Measurements from ENCODE around the gene KIF18A. TPM values are rescaled to one million over a fixed set of nuclear protein-coding genes. Genes with fewer than 3 reads are reported as not detected.

KIF18A gene
- total RNA-seq, 1 donor from 2014 or later: 21.8 TPM

- peaks cover 4% of the 10 kb centered on the region for H3K9me3 Mint-ChIP-seq
- H3K4me3 Mint-ChIP-seq: no peak overlapping the region
- H3K36me3 Mint-ChIP-seq: no peaks in the 10 kb centered on the region
- H3K27me3 Mint-ChIP-seq: no peaks in the 10 kb centered on the region
- H3K4me1 Mint-ChIP-seq (ENCODE audit: unreplicated experiment): no peaks in the 10 kb centered on the region
- DNase-seq (ENCODE audit: extremely low spot score, unreplicated experiment): no peak
- peak overlapping the region; percentile 77 for H3K27ac Mint-ChIP-seq
- no peak for TF ChIP-seq CTCF (conservative IDR thresholded peaks at IDR 0.05)
These were observed 130.4 kb downstream of the KIF18A start for GRCh38 chr11:27977527-27977926.

- Mint-ChIP-seq H3K27me3 (no peaks in the 10 kb centered on the region), H3K27ac (peak overlapping the region; percentile 77), H3K4me3 (no peak overlapping the region), H3K9me3 (peaks cover 4% of the 10 kb centered on the region), H3K36me3 (no peaks in the 10 kb centered on the region), H3K4me1 (ENCODE audit: unreplicated experiment) (no peaks in the 10 kb centered on the region)
- TF ChIP-seq CTCF (conservative IDR thresholded peaks at IDR 0.05): no peak
- DNase-seq (ENCODE audit: extremely low spot score, unreplicated experiment): no peak
These were observed 130.9 kb downstream of the KIF18A start for GRCh38 chr11:27977031-27977430.

GRCh38 chr11:27976262-27976661 is 131.7 kb downstream of the KIF18A start:
- no peaks in the 10 kb centered on the region for H3K36me3 Mint-ChIP-seq

GRCh38 chr11:27973851-27974536 is 134.0 kb downstream of the KIF18A start:
- H3K4me3 Mint-ChIP-seq: no peak overlapping the region
- DNase-seq (ENCODE audit: extremely low spot score, unreplicated experiment): no peak
- no peaks in the 10 kb centered on the region for H3K4me1 Mint-ChIP-seq (ENCODE audit: unreplicated experiment)
- H3K9me3 Mint-ChIP-seq: peaks cover 4% of the 10 kb centered on the region
- no peak for TF ChIP-seq CTCF (conservative IDR thresholded peaks at IDR 0.05)
- no peaks in the 10 kb centered on the region for H3K27me3 Mint-ChIP-seq
- no peaks in the 10 kb centered on the region for H3K36me3 Mint-ChIP-seq
- no peak overlapping the region for H3K27ac Mint-ChIP-seq

More at GRCh38 chr11:27976262-27976661, 131.7 kb downstream of the KIF18A start:
- no peaks in the 10 kb centered on the region for H3K27me3 Mint-ChIP-seq
- H3K27ac Mint-ChIP-seq: no peak overlapping the region
- no peak for TF ChIP-seq CTCF (conservative IDR thresholded peaks at IDR 0.05)
- H3K9me3 Mint-ChIP-seq: peaks cover 4% of the 10 kb centered on the region
- no peak for DNase-seq (ENCODE audit: extremely low spot score, unreplicated experiment)
- no peak overlapping the region for H3K4me3 Mint-ChIP-seq
- no peaks in the 10 kb centered on the region for H3K4me1 Mint-ChIP-seq (ENCODE audit: unreplicated experiment)

- H3K4me3 Mint-ChIP-seq: no peak overlapping the region
- no peaks in the 10 kb centered on the region for H3K36me3 Mint-ChIP-seq
- peaks cover 4% of the 10 kb centered on the region for H3K9me3 Mint-ChIP-seq
- TF ChIP-seq CTCF (conservative IDR thresholded peaks at IDR 0.05): no peak
- no peaks in the 10 kb centered on the region for H3K27me3 Mint-ChIP-seq
- H3K4me1 Mint-ChIP-seq (ENCODE audit: unreplicated experiment): no peaks in the 10 kb centered on the region
- no peak overlapping the region for H3K27ac Mint-ChIP-seq
- DNase-seq (ENCODE audit: extremely low spot score, unreplicated experiment): no peak
These were observed 135.3 kb downstream of the KIF18A start for GRCh38 chr11:27972522-27973170.
